WI38 (cell line): ENCODE results near the gene LILRA1.
"Not testable (repeated sequence)": the region's sequence is repeated elsewhere in the genome, so short reads cannot be mapped to it uniquely, and the experiment has no call there.

ENCODE experiments used
- H3K4me3 ChIP-seq: 2 replicates; pipeline ENCODE4 v1.5.1; 2011; ENCODE audit warnings: low read depth, mild to moderate bottlenecking, control low read depth, low read length
- CTCF ChIP-seq: IDR thresholded peaks from 2 replicates; pipeline ENCODE4 v1.5.1; 2012; ENCODE audit warnings: low read depth, mild to moderate bottlenecking, control low read depth, low read length

The LILRA1 gene

GRCh38 chr19:54573330-54573872 is 20.0 kb upstream of the LILRA1 start, which contains the start of gene LILRA2:
LILRA2 (plus strand) TSS chr19:54573790; CDS start chr19:54573879, 89 bp downstream.
- H3K4me3 ChIP-seq, result no peak within 1 kb of the TSS
- TF ChIP-seq CTCF, result no peak

- H3K4me3 ChIP-seq, result no peak overlapping the region
- no peak for TF ChIP-seq CTCF
These were observed 19.4 kb upstream of the LILRA1 start for GRCh38 chr19:54574051-54574450.

GRCh38 chr19:54574527-54575056 is 18.8 kb upstream of the LILRA1 start:
- no peak overlapping the region for H3K4me3 ChIP-seq
- TF ChIP-seq CTCF, result no peak

GRCh38 chr19:54575205-54575604 is 18.2 kb upstream of the LILRA1 start:
- not testable (repeated sequence) for H3K4me3 ChIP-seq

GRCh38 chr19:54576411-54576976 is 16.9 kb upstream of the LILRA1 start:
- TF ChIP-seq CTCF, result no peak
- no peak overlapping the region for H3K4me3 ChIP-seq

- TF ChIP-seq CTCF, result no peak
- H3K4me3 ChIP-seq, result no peak overlapping the region
These were observed 16.1 kb upstream of the LILRA1 start for GRCh38 chr19:54577334-54577733.

- not testable (repeated sequence) for H3K4me3 ChIP-seq
These were observed 15.2 kb upstream of the LILRA1 start for GRCh38 chr19:54578268-54578667.

GRCh38 chr19:54586397-54586796 is 7.0 kb upstream of the LILRA1 start:
- TF ChIP-seq CTCF, result no peak
- no peak overlapping the region for H3K4me3 ChIP-seq
